Measurements from ENCODE around the gene PPIF. TPM values are rescaled to one million over a fixed set of nuclear protein-coding genes. Genes with fewer than 3 reads are reported as not detected.

Gene PPIF
- total and polyA plus RNA-seq, 2 donors (not counting 1 experiment from before 2014, with no cell fraction given), result 50.4 to 100 TPM

DNA sequence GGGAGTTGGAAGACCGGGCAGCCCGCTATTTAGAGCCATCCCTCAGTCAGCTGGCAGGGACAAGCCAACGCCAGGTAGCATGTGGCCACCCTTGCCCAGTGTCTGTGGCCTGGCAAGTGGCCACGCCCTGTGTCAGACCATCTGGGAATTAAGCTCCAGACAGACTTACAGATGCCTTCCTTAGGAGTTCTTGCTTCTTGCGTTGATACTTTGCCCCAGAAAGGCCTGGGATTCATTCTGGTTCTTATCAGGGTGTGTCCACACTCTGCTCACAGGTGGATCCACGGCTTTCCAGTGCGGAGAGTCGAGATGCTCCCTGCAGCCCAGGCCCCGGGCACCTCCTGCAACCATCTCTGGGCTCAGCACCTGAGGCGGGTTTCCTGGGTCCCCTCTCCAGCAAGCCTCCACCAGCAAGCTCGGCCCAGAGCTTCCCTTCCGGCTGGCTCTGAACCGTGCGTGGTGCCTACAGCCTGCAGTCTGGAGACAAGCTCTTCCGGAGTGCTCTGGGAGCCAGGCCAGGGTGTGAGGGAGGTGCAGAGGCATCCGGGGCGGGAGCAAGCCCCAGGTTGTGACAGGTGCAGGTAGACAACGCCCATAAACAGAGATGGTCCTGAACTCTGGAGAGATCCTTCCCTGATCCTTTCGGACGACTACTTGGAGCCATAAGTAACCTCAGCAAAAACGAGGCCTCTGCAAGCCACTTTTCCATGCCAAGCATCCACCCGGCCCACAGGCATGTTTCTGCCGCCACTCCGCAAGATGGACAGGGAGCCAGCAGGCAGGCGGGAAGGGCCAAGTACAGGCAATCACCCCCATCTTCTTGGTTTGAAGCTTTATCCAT lies 32.3 kb upstream of the PPIF start:
- CTCF ChIA-PET, result interaction anchor here (1.2 to 3.2 kb wide), 2 partner anchors 32 to 76 kb away, joined by 3 to 15 read pairs; partner anchors contain the start of gene PPIF
- H3K4me3 ChIP-seq (ENCODE audit: control extremely low read depth in 1 of 5, extremely low read depth in 1 of 5, insufficient read depth in 1 of 5, low read depth in 2 of 5, low read length in 4 of 5), result no peak overlapping the region
- no peak overlapping the region for H3K9ac ChIP-seq (ENCODE audit: low read length)
- peaks cover 3% of the 10 kb centered on the region for H3K9me3 Mint-ChIP-seq (ENCODE audit: insufficient read depth)
- no peak overlapping the region for H3K4me3 Mint-ChIP-seq
- H3K27me3 ChIP-seq (replicated peaks in 1 of 4; ENCODE audit: control extremely low read depth in 1 of 4, control insufficient read depth in 3 of 4, insufficient read depth in 4 of 4, low read length in 3 of 4), result no peaks in the 10 kb centered on the region
- 93% methylated on average over 25 of the region's 25 CpGs for WGBS (ENCODE audit: insufficient coverage)
- TF ChIP-seq EZH2 (IDR thresholded peaks at IDR 0.05; ENCODE audit: borderline replicate concordance, insufficient read depth, low read depth, low read length, poor library complexity, severe bottlenecking), result no peak
- TF ChIP-seq, protein P1, sequence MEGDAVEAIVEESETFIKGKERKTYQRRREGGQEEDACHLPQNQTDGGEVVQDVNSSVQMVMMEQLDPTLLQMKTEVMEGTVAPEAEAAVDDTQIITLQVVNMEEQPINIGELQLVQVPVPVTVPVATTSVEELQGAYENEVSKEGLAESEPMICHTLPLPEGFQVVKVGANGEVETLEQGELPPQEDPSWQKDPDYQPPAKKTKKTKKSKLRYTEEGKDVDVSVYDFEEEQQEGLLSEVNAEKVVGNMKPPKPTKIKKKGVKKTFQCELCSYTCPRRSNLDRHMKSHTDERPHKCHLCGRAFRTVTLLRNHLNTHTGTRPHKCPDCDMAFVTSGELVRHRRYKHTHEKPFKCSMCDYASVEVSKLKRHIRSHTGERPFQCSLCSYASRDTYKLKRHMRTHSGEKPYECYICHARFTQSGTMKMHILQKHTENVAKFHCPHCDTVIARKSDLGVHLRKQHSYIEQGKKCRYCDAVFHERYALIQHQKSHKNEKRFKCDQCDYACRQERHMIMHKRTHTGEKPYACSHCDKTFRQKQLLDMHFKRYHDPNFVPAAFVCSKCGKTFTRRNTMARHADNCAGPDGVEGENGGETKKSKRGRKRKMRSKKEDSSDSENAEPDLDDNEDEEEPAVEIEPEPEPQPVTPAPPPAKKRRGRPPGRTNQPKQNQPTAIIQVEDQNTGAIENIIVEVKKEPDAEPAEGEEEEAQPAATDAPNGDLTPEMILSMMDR (IDR thresholded peaks at IDR 0.05), result no peak
- H3K27me3 Mint-ChIP-seq, result no peaks in the 10 kb centered on the region
- H3K27ac Mint-ChIP-seq, result no peak overlapping the region
- POLR2A ChIA-PET, result interaction anchor here (3.3 kb wide), 1 partner anchor 29 kb away, joined by 14 read pairs; no protein-coding TSS in a partner anchor
- no peaks in the 10 kb centered on the region for H3K79me2 ChIP-seq (ENCODE audit: control insufficient read depth, insufficient read depth, low read length)
- peaks cover 31% of the 10 kb centered on the region for H3K4me1 Mint-ChIP-seq
- DNase-seq (no peak), ATAC-seq (ENCODE audit: low read depth) (no peak)
- peaks cover 17 to 21% of the 10 kb centered on the region in 2 donors for H3K4me1 ChIP-seq (ENCODE audit: control insufficient read depth in 2 of 2, insufficient read depth in 2 of 2, low read length in 2 of 2)
- no peak overlapping the region for H3K4me2 ChIP-seq (replicated peaks; ENCODE audit: low read depth, low read length, poor library complexity, severe bottlenecking)
- H3K9me3 ChIP-seq (ENCODE audit: control extremely low read depth in 1 of 3, control insufficient read depth in 2 of 3, insufficient read depth in 1 of 3, low read length in 2 of 3), result no peaks in the 10 kb centered on the region
- no peak overlapping the region for H3K27ac ChIP-seq (ENCODE audit: low read length in 2 of 2)
- H3K36me3 ChIP-seq (replicated peaks in 1 of 2; ENCODE audit: control extremely low read depth in 1 of 2, control insufficient read depth in 1 of 2, extremely low read depth in 1 of 2, insufficient read depth in 2 of 2, low read length in 1 of 2), result peaks cover 0 to 25% of the 10 kb centered on the region in 2 experiments
- no peak overlapping the region for H2AFZ ChIP-seq (ENCODE audit: insufficient read depth, low read depth, low read length, poor library complexity, severe bottlenecking)
- no peaks in the 10 kb centered on the region for H4K20me1 ChIP-seq (ENCODE audit: control insufficient read depth, insufficient read depth, low read length, poor library complexity, severe bottlenecking)
- intact Hi-C loops (cut with micrococcal nuclease), result no loop called here

GRCh38 chr10:79315602-79315920 lies 31.7 kb upstream of the PPIF start:
- H3K27me3 Mint-ChIP-seq, result no peaks in the 10 kb centered on the region
- H3K4me3 ChIP-seq (ENCODE audit: control extremely low read depth in 1 of 5, extremely low read depth in 1 of 5, insufficient read depth in 1 of 5, low read depth in 2 of 5, low read length in 4 of 5), result no peak overlapping the region
- no peak overlapping the region for H3K27ac Mint-ChIP-seq
- H3K4me3 Mint-ChIP-seq, result no peak overlapping the region
- ChIA-PET POLR2A (interaction anchor here (0.7 to 3.3 kb wide), 2 partner anchors 29 to 205 kb away, joined by 4 to 14 read pairs; no protein-coding TSS in a partner anchor), CTCF (interaction anchor here (1.2 to 3.2 kb wide), 2 partner anchors 31 to 76 kb away, joined by 3 to 15 read pairs; partner anchors contain the start of gene PPIF)
- H3K36me3 ChIP-seq (replicated peaks in 1 of 2; ENCODE audit: control extremely low read depth in 1 of 2, control insufficient read depth in 1 of 2, extremely low read depth in 1 of 2, insufficient read depth in 2 of 2, low read length in 1 of 2), result peaks cover 0 to 23% of the 10 kb centered on the region in 2 experiments
- intact Hi-C loops (cut with micrococcal nuclease), result no loop called here
- H3K9me3 ChIP-seq (ENCODE audit: control extremely low read depth in 1 of 3, control insufficient read depth in 2 of 3, insufficient read depth in 1 of 3, low read length in 2 of 3), result no peaks in the 10 kb centered on the region
- no peak overlapping the region for H3K4me2 ChIP-seq (replicated peaks; ENCODE audit: low read depth, low read length, poor library complexity, severe bottlenecking)
- H3K27ac ChIP-seq (ENCODE audit: low read length in 2 of 2), result no peak overlapping the region
- peaks cover 3% of the 10 kb centered on the region for H3K9me3 Mint-ChIP-seq (ENCODE audit: insufficient read depth)
- H3K4me1 Mint-ChIP-seq, result peaks cover 31% of the 10 kb centered on the region
- H4K20me1 ChIP-seq (ENCODE audit: control insufficient read depth, insufficient read depth, low read length, poor library complexity, severe bottlenecking), result no peaks in the 10 kb centered on the region
- peaks cover 17 to 21% of the 10 kb centered on the region in 2 donors for H3K4me1 ChIP-seq (ENCODE audit: control insufficient read depth in 2 of 2, insufficient read depth in 2 of 2, low read length in 2 of 2)
- 83% methylated on average over 4 of the region's 11 CpGs for WGBS (ENCODE audit: insufficient coverage)
- no peaks in the 10 kb centered on the region for H3K79me2 ChIP-seq (ENCODE audit: control insufficient read depth, insufficient read depth, low read length)
- no peak for DNase-seq
- H3K27me3 ChIP-seq (replicated peaks in 1 of 4; ENCODE audit: control extremely low read depth in 1 of 4, control insufficient read depth in 3 of 4, insufficient read depth in 4 of 4, low read length in 3 of 4), result no peaks in the 10 kb centered on the region
- H3K9ac ChIP-seq (ENCODE audit: low read length), result no peak overlapping the region
- no peak overlapping the region for H2AFZ ChIP-seq (ENCODE audit: insufficient read depth, low read depth, low read length, poor library complexity, severe bottlenecking)
- ATAC-seq (ENCODE audit: low read depth), result no peak
- no peak for TF ChIP-seq EZH2 (IDR thresholded peaks at IDR 0.05; ENCODE audit: borderline replicate concordance, insufficient read depth, low read depth, low read length, poor library complexity, severe bottlenecking)
- TF ChIP-seq, protein P1 (IDR thresholded peaks at IDR 0.05), result no peak
